CD4-positive, CD25-positive, alpha-beta regulatory T cell (primary cell): ENCODE results near the gene DNER. TPM values are rescaled to one million over a fixed set of nuclear protein-coding genes. Genes with fewer than 3 reads are reported as not detected.

Source experiments
- ATAC-seq, 2 donors: fragments of 150-1000 bp; cut with Tn5 transposase; one replicate each; pipeline ENCODE4 v1.10.0; 2021; ENCODE audit warnings: low read depth in 2 of 2, moderate number of reproducible peaks in 2 of 2, moderate library complexity in 1 of 2
- DNase-seq, 3 donors: peaks; one replicate each; pipeline versions ENCODE4 v3.0.0 to v3.0.0-alpha.2; 2012 to 2022; ENCODE audit warnings: mixed read lengths in 1 of 3
- H3K27ac ChIP-seq: one replicate; pipeline ENCODE4 v1.7.0; 2013; ENCODE audit warnings: mild to moderate bottlenecking, low read length; ENCODE audit not compliant: insufficient read depth, poor library complexity, severe bottlenecking
- H3K27me3 ChIP-seq: one replicate; pipeline ENCODE4 v1.7.0; 2013; ENCODE audit warnings: low read length; ENCODE audit not compliant: control insufficient read depth, insufficient read depth
- H3K36me3 ChIP-seq: one replicate; pipeline ENCODE4 v1.7.0; 2013; ENCODE audit warnings: mild to moderate bottlenecking, low read length, moderate library complexity; ENCODE audit not compliant: control insufficient read depth, insufficient read depth
- H3K4me1 ChIP-seq: 2 replicates; pipeline ENCODE4 v1.7.0; 2013; ENCODE audit warnings: mild to moderate bottlenecking, low read length; ENCODE audit not compliant: insufficient read depth, control insufficient read depth, poor library complexity, severe bottlenecking
- H3K4me3 ChIP-seq: one replicate; pipeline ENCODE4 v1.7.0; 2013; ENCODE audit warnings: low read depth, mild to moderate bottlenecking, low read length, moderate library complexity
- H3K9me3 ChIP-seq, 2 experiments: 1 replicate in 1 of 2; 2 replicates in 1 of 2; pipeline ENCODE4 v1.7.0; 2013; ENCODE audit warnings: low read length in 2 of 2, mild to moderate bottlenecking in 1 of 2, moderate library complexity in 1 of 2; ENCODE audit not compliant: control insufficient read depth in 2 of 2
- H3K27ac Mint-ChIP-seq, 3 donors: one replicate each; pipeline ENCODE4 v1.8.0; 2020 to 2022; ENCODE audit warnings: mild to moderate bottlenecking in 3 of 3, mixed read lengths in 3 of 3, moderate library complexity in 2 of 3
- H3K27me3 Mint-ChIP-seq: one replicate; pipeline ENCODE4 v1.8.0; 2022; ENCODE audit warnings: mild to moderate bottlenecking, mixed read lengths
- H3K36me3 Mint-ChIP-seq: one replicate; pipeline ENCODE4 v1.8.0; 2020; ENCODE audit warnings: mixed read lengths
- H3K4me1 Mint-ChIP-seq, 4 donors: one replicate each; pipeline ENCODE4 v1.8.0; 2020 to 2022; ENCODE audit warnings: mixed read lengths in 4 of 4, mild to moderate bottlenecking in 1 of 4
- H3K4me3 Mint-ChIP-seq, 4 donors: one replicate each; pipeline ENCODE4 v1.8.0; 2020 to 2022; ENCODE audit warnings: mild to moderate bottlenecking in 4 of 4, mixed read lengths in 4 of 4, moderate library complexity in 3 of 4
- H3K9me3 Mint-ChIP-seq, 7 donors: one replicate each; pipeline ENCODE4 v1.8.0; 2020 to 2022; ENCODE audit warnings: mixed read lengths in 7 of 7, mild to moderate bottlenecking in 3 of 7, moderate library complexity in 2 of 7
- polyA plus RNA-seq, 4 donors: library from polyadenylated mRNA; unstranded; fragments of 300-500 nt; fragmentation: Illumina TruSeq; gene quantifications; one replicate each; pipeline ENCODE4 v1.2.3, GENCODE V29; 2021
- total RNA-seq: library from RNA; stranded (reverse); gene quantifications from one replicate; pipeline ENCODE4 v1.2.3, GENCODE V29; 2022

The DNER gene
- total and polyA plus RNA-seq, 5 donors from 2014 or later = 0.23 TPM; not detected in 4

GRCh38 chr2:229409751-229410181 lies 304.6 kb downstream of the DNER start:
- ATAC-seq (no peak), DNase-seq (no peak)
- Histone ChIP-seq H3K9me3 (no peaks in the 10 kb centered on the region), H3K27ac (no peak overlapping the region), H3K4me3 (no peak overlapping the region), H3K36me3 (no peaks in the 10 kb centered on the region), H3K4me1 (no peaks in the 10 kb centered on the region), H3K27me3 (no peaks in the 10 kb centered on the region)
- H3K4me3 Mint-ChIP-seq = no peak overlapping the region
- no peaks in the 10 kb centered on the region for H3K36me3 Mint-ChIP-seq
- no peak overlapping the region for H3K27ac Mint-ChIP-seq
- no peaks in the 10 kb centered on the region for H3K4me1 Mint-ChIP-seq
- H3K27me3 Mint-ChIP-seq = peaks cover 7% of the 10 kb centered on the region
- peaks cover 0 to 3% (median 0%) of the 10 kb centered on the region in 7 donors for H3K9me3 Mint-ChIP-seq

- peaks cover 9% of the 10 kb centered on the region for H3K27me3 Mint-ChIP-seq
- no peak overlapping the region for H3K27ac ChIP-seq
- no peak overlapping the region for H3K4me3 Mint-ChIP-seq
- H3K4me3 ChIP-seq = no peak overlapping the region
- peaks cover 0 to 3% (median 0%) of the 10 kb centered on the region in 7 donors for H3K9me3 Mint-ChIP-seq
- no peaks in the 10 kb centered on the region for H3K36me3 Mint-ChIP-seq
- H3K4me1 Mint-ChIP-seq = no peaks in the 10 kb centered on the region
- no peak for DNase-seq
- no peaks in the 10 kb centered on the region for H3K4me1 ChIP-seq
- H3K9me3 ChIP-seq = no peaks in the 10 kb centered on the region
- H3K27ac Mint-ChIP-seq = no peak overlapping the region
- ATAC-seq = no peak
- no peaks in the 10 kb centered on the region for H3K27me3 ChIP-seq
- no peaks in the 10 kb centered on the region for H3K36me3 ChIP-seq
These were observed 305.4 kb downstream of the DNER start for GRCh38 chr2:229408962-229409361.

- Mint-ChIP-seq H3K9me3 (peaks cover 0 to 5% (median 0%) of the 10 kb centered on the region in 7 donors), H3K27ac (no peak overlapping the region), H3K4me1 (no peaks in the 10 kb centered on the region), H3K4me3 (no peak overlapping the region), H3K36me3 (no peaks in the 10 kb centered on the region), H3K27me3 (peaks cover 11% of the 10 kb centered on the region)
- DNase-seq (no peak), ATAC-seq (no peak)
- no peaks in the 10 kb centered on the region for H3K27me3 ChIP-seq
- no peaks in the 10 kb centered on the region for H3K4me1 ChIP-seq
- H3K9me3 ChIP-seq = no peaks in the 10 kb centered on the region
- no peak overlapping the region for H3K4me3 ChIP-seq
- H3K27ac ChIP-seq = no peak overlapping the region
- no peaks in the 10 kb centered on the region for H3K36me3 ChIP-seq
These were observed 306.0 kb downstream of the DNER start for GRCh38 chr2:229408356-229408755.

- Mint-ChIP-seq H3K27ac (no peak overlapping the region), H3K36me3 (no peaks in the 10 kb centered on the region), H3K4me3 (no peak overlapping the region), H3K27me3 (peaks cover 11% of the 10 kb centered on the region), H3K4me1 (no peaks in the 10 kb centered on the region), H3K9me3 (peaks cover 0 to 5% (median 0%) of the 10 kb centered on the region in 7 donors)
- Histone ChIP-seq H3K27ac (no peak overlapping the region), H3K36me3 (no peaks in the 10 kb centered on the region), H3K4me1 (no peaks in the 10 kb centered on the region), H3K4me3 (no peak overlapping the region), H3K27me3 (no peaks in the 10 kb centered on the region), H3K9me3 (no peaks in the 10 kb centered on the region)
- DNase-seq (no peak), ATAC-seq (no peak)
These were observed 307.2 kb downstream of the DNER start for GRCh38 chr2:229407170-229407569.

GRCh38 chr2:229405796-229406195 lies 308.6 kb downstream of the DNER start:
- DNase-seq = no peak
- peaks cover 11% of the 10 kb centered on the region for H3K27me3 Mint-ChIP-seq

GRCh38 chr2:229403296-229403695 lies 311.1 kb downstream of the DNER start:
- DNase-seq (no peak), ATAC-seq (no peak)
- Histone ChIP-seq H3K4me3 (no peak overlapping the region), H3K4me1 (no peaks in the 10 kb centered on the region), H3K27ac (no peak overlapping the region), H3K36me3 (no peaks in the 10 kb centered on the region), H3K27me3 (no peaks in the 10 kb centered on the region), H3K9me3 (no peaks in the 10 kb centered on the region)
- peaks cover 9% of the 10 kb centered on the region for H3K27me3 Mint-ChIP-seq
- H3K9me3 Mint-ChIP-seq = peaks cover 0 to 5% (median 0%) of the 10 kb centered on the region in 7 donors
- no peak overlapping the region for H3K4me3 Mint-ChIP-seq
- H3K27ac Mint-ChIP-seq = no peak overlapping the region
- no peaks in the 10 kb centered on the region for H3K4me1 Mint-ChIP-seq
- no peaks in the 10 kb centered on the region for H3K36me3 Mint-ChIP-seq

More at GRCh38 chr2:229405796-229406195, 308.6 kb downstream of the DNER start:
- no peak for ATAC-seq
- Mint-ChIP-seq H3K9me3 (peaks cover 0 to 5% (median 0%) of the 10 kb centered on the region in 7 donors), H3K4me3 (no peak overlapping the region), H3K4me1 (no peaks in the 10 kb centered on the region), H3K27ac (no peak overlapping the region), H3K36me3 (no peaks in the 10 kb centered on the region)
- no peaks in the 10 kb centered on the region for H3K36me3 ChIP-seq
- no peak overlapping the region for H3K4me3 ChIP-seq
- no peak overlapping the region for H3K27ac ChIP-seq
- no peaks in the 10 kb centered on the region for H3K4me1 ChIP-seq
- no peaks in the 10 kb centered on the region for H3K9me3 ChIP-seq
- no peaks in the 10 kb centered on the region for H3K27me3 ChIP-seq

GRCh38 chr2:229401171-229401865 lies 313.0 kb downstream of the DNER start:
- no peak for DNase-seq
- H3K27ac Mint-ChIP-seq = no peak overlapping the region
- H3K9me3 Mint-ChIP-seq = peaks cover 0 to 16% (median 4%) of the 10 kb centered on the region in 7 donors
- no peaks in the 10 kb centered on the region for H3K36me3 Mint-ChIP-seq
- H3K4me1 Mint-ChIP-seq = no peaks in the 10 kb centered on the region
- Histone ChIP-seq H3K27ac (no peak overlapping the region), H3K9me3 (no peaks in the 10 kb centered on the region), H3K36me3 (no peaks in the 10 kb centered on the region), H3K27me3 (no peaks in the 10 kb centered on the region), H3K4me3 (no peak overlapping the region), H3K4me1 (no peaks in the 10 kb centered on the region)
- ATAC-seq = no peak
- H3K27me3 Mint-ChIP-seq = peaks cover 9% of the 10 kb centered on the region
- H3K4me3 Mint-ChIP-seq = no peak overlapping the region

GRCh38 chr2:229393926-229394325 lies 320.4 kb downstream of the DNER start:
- Mint-ChIP-seq H3K4me3 (no peak overlapping the region), H3K4me1 (no peaks in the 10 kb centered on the region), H3K27me3 (no peaks in the 10 kb centered on the region), H3K36me3 (no peaks in the 10 kb centered on the region), H3K9me3 (peaks cover 0 to 25% (median 5%) of the 10 kb centered on the region in 7 donors), H3K27ac (no peak overlapping the region)
- no peak for DNase-seq
- no peaks in the 10 kb centered on the region for H3K4me1 ChIP-seq
- H3K27ac ChIP-seq = no peak overlapping the region
- no peak overlapping the region for H3K4me3 ChIP-seq
- no peak for ATAC-seq
- H3K36me3 ChIP-seq = no peaks in the 10 kb centered on the region
- no peaks in the 10 kb centered on the region for H3K9me3 ChIP-seq
- H3K27me3 ChIP-seq = no peaks in the 10 kb centered on the region
